OCI-LY7 (cell line): ENCODE results near the gene TRRAP.

Experiments used
- CTCF ChIP-seq: fragments of 200-600 bp; sonication (generic); conservative IDR thresholded peaks from 2 replicates; pipeline ENCODE4 v1.5.1; 2014; ENCODE audit warnings: mild to moderate bottlenecking, antibody characterized with exemption, low read length, moderate library complexity, mixed read lengths
- EZH2phosphoT487 ChIP-seq: fragments of 200-600 bp; sonication (generic); IDR thresholded peaks from 2 replicates; pipeline ENCODE4 v1.6.1; 2018; ENCODE audit warnings: low read depth, borderline replicate concordance, mild to moderate bottlenecking, mixed run types, antibody characterized with exemption, low read length, moderate library complexity, mixed read lengths

GRCh38 chr7:98869597-98870120 lies 8.7 kb upstream of the TRRAP start, which contains the start of gene TMEM130:
- TF ChIP-seq CTCF (no peak), EZH2phosphoT487 (no peak)
